Smooth muscle cell of bladder (primary cell): ENCODE measurements around the gene APCDD1. TPM values are rescaled to one million over a fixed set of nuclear protein-coding genes. Genes with fewer than 3 reads are reported as not detected.

ENCODE experiments used
- total RNA-seq: library from RNA; depleted of rRNA; stranded (reverse); fragments of >200 nt; gene quantifications from 2 replicates; pipeline ENCODE4 v1.2.3, GENCODE V29; 2014

APCDD1 gene
- 0.09 and 1.1 TPM in 2 replicates for total RNA-seq

GRCh38 chr18:10453806-10454680 lies at the start of gene APCDD1:
TSS of gene APCDD1 (plus strand) at chr18:10454635. CDS start at chr18:10454982, 347 bp downstream.

GRCh38 chr18:10525697-10526560 lies 71.5 kb downstream of the APCDD1 start, which contains the start of gene NAPG:
TSS of gene NAPG (plus strand) at chr18:10526027. CDS start at chr18:10526103, 76 bp downstream.

Other genes starting within 250 kb of the APCDD1 start
- 38.8 and 40.4 TPM in 2 replicates for gene NAPG, start 71.4 kb downstream of the APCDD1 start, total RNA-seq